ENCODE data around the gene APBA2. TPM values are rescaled to one million over a fixed set of nuclear protein-coding genes. Genes with fewer than 3 reads are reported as not detected.

The APBA2 gene
- total and polyA plus RNA-seq, 2 of the 4 experiments (the other 2 are of a cell fraction): 21.7 to 33.0 TPM

DNA sequence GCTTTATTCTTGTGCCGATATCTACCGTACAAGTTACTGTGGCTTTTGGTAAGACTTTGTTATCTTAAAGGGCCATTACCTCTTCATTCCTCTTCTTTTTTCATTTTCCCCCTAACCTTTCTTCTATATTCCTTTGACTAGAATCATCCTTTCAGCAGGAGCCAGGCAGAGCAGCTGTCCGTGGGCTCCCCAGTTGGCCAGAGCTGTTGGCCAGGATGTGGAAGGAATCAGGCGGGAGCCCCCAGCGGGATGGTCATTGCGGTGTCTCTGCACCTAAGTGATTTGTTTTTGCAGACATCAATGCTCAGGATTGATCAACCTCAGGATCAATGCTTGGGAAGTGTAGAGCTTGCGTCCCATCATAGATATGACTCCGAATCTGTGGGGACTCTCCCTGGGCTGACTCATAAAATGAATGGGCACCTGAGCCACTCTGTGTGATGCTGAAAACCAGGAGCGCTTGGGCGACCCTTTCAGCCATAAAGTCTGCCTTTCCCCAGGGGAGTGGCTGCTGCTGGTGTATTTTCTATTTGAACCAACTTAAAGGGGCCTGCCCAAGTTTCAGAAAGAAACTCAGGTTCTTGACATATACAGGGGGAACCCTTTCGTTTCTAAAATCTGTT lies 21.7 kb downstream of the APBA2 start:
- CTCF ChIA-PET: no interaction called here
- BruUV-seq (replicated peaks): no TSS peak
- H4K5ac ChIP-seq (ENCODE audit: low read depth, low read length): no peak overlapping the region

More for the DNA sequence above, 21.7 kb downstream of the APBA2 start:
- POLR2A ChIA-PET (ENCODE audit: unreplicated experiment): no interaction called here
- Histone ChIP-seq H3K4me1 (ENCODE audit: control insufficient read depth, insufficient read depth, low read length) (no peaks in the 10 kb centered on the region), H3K56ac (ENCODE audit: extremely low read depth, insufficient read depth, low read length) (no peak overlapping the region), H2AK5ac (ENCODE audit: low read depth, low read length) (no peak overlapping the region), H3K9me3 (ENCODE audit: control insufficient read depth, insufficient read depth, low read length) (no peaks in the 10 kb centered on the region), H3K18ac (ENCODE audit: low read depth, low read length) (no peak overlapping the region), H3K27ac (ENCODE audit: insufficient read depth, low read length) (no peak overlapping the region), H2AFZ (replicated peaks; ENCODE audit: low read length, poor library complexity) (no peak overlapping the region), H3K79me1 (ENCODE audit: low read depth in 1 of 2, low read length in 2 of 2) (peaks cover 16 to 50% of the 10 kb centered on the region in 2 experiments), H4K20me1 (ENCODE audit: insufficient read depth, low read length) (peaks cover 16% of the 10 kb centered on the region), H2BK15ac (ENCODE audit: low read depth, low read length) (no peak overlapping the region), H3K14ac (replicated peaks; ENCODE audit: low read depth, low read length) (no peak overlapping the region), H3K9me1 (ENCODE audit: insufficient read depth, low read length) (no peaks in the 10 kb centered on the region; the same call in 1 of the 2 replicates), H3K9ac (ENCODE audit: low read depth, low read length) (no peak overlapping the region), H2BK5ac (ENCODE audit: low read depth, low read length, poor library complexity, severe bottlenecking) (no peak overlapping the region), H3K23ac (ENCODE audit: low read depth, low read length) (no peak overlapping the region), H3K4me2 (ENCODE audit: low read depth, low read length) (no peak overlapping the region), H3K27me3 (ENCODE audit: control insufficient read depth, insufficient read depth, low read length) (no peaks in the 10 kb centered on the region), H3K4ac (ENCODE audit: low read depth, low read length) (no peak overlapping the region), H3K36me3 (ENCODE audit: control insufficient read depth, insufficient read depth, low read length) (no peaks in the 10 kb centered on the region), H3K4me3 (ENCODE audit: insufficient read depth, low read depth, low read length) (no peak overlapping the region), H4K8ac (ENCODE audit: low read depth in 2 of 2, low read length in 2 of 2) (no peak overlapping the region), H2AK9ac (replicated peaks; ENCODE audit: low read depth, low read length, poor library complexity) (no peak overlapping the region), H4K91ac (ENCODE audit: insufficient read depth, low read depth, low read length) (no peak overlapping the region), H2BK120ac (ENCODE audit: low read depth, low read length) (no peak overlapping the region), H2BK20ac (ENCODE audit: low read depth, low read length) (no peak overlapping the region)
- 85% methylated on average over 5 of the region's 11 CpGs; no CpG with 5 or more reads in 1 of the 2 experiments for WGBS, 2 experiments (ENCODE audit: extremely low coverage in 2 of 2, insufficient read length in 1 of 2)
- dilution Hi-C loops (cut with HindIII; ENCODE audit: low sequenced_read_pairs, unreplicated experiment): no loop called here
- DNase-seq: no peak
- TF ChIP-seq CHD1 (IDR thresholded peaks at IDR 0.05; ENCODE audit: low read depth, low read length) (no peak), FOS (IDR thresholded peaks at IDR 0.05; ENCODE audit: low read depth, low read length) (no peak), BHLHE40 (IDR thresholded peaks at IDR 0.05; ENCODE audit: low read depth, low read length) (no peak), NFE2L2 (IDR thresholded peaks at IDR 0.05; ENCODE audit: low read depth, low read length) (no peak), CEBPB (IDR thresholded peaks at IDR 0.05; ENCODE audit: low read depth, low read length) (no peak), RAD21 (IDR thresholded peaks at IDR 0.05; ENCODE audit: low read length) (no peak), RFX5 (IDR thresholded peaks at IDR 0.05; ENCODE audit: low read depth, low read length) (no peak), MAZ (IDR thresholded peaks at IDR 0.05; ENCODE audit: borderline replicate concordance, low read depth, low read length) (no peak)
- TF ChIP-seq, protein P1, sequence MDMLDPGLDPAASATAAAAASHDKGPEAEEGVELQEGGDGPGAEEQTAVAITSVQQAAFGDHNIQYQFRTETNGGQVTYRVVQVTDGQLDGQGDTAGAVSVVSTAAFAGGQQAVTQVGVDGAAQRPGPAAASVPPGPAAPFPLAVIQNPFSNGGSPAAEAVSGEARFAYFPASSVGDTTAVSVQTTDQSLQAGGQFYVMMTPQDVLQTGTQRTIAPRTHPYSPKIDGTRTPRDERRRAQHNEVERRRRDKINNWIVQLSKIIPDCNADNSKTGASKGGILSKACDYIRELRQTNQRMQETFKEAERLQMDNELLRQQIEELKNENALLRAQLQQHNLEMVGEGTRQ (IDR thresholded peaks at IDR 0.05; ENCODE audit: low read depth, low read length): no peak
- TF ChIP-seq, protein P2, sequence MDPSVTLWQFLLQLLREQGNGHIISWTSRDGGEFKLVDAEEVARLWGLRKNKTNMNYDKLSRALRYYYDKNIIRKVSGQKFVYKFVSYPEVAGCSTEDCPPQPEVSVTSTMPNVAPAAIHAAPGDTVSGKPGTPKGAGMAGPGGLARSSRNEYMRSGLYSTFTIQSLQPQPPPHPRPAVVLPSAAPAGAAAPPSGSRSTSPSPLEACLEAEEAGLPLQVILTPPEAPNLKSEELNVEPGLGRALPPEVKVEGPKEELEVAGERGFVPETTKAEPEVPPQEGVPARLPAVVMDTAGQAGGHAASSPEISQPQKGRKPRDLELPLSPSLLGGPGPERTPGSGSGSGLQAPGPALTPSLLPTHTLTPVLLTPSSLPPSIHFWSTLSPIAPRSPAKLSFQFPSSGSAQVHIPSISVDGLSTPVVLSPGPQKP (IDR thresholded peaks at IDR 0.05; ENCODE audit: borderline replicate concordance, low read depth, low read length): no peak
- TF ChIP-seq, protein P3, sequence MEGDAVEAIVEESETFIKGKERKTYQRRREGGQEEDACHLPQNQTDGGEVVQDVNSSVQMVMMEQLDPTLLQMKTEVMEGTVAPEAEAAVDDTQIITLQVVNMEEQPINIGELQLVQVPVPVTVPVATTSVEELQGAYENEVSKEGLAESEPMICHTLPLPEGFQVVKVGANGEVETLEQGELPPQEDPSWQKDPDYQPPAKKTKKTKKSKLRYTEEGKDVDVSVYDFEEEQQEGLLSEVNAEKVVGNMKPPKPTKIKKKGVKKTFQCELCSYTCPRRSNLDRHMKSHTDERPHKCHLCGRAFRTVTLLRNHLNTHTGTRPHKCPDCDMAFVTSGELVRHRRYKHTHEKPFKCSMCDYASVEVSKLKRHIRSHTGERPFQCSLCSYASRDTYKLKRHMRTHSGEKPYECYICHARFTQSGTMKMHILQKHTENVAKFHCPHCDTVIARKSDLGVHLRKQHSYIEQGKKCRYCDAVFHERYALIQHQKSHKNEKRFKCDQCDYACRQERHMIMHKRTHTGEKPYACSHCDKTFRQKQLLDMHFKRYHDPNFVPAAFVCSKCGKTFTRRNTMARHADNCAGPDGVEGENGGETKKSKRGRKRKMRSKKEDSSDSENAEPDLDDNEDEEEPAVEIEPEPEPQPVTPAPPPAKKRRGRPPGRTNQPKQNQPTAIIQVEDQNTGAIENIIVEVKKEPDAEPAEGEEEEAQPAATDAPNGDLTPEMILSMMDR (conservative IDR thresholded peaks at IDR 0.05; ENCODE audit: low read depth, low read length): no peak
- intact Hi-C loops (cut with micrococcal nuclease): no loop called here
- in situ Hi-C loops (cut with MboI; ENCODE audit: low sequenced_read_pairs): no loop called here
- ATAC-seq (ENCODE audit: low read depth): no peak
